Breast epithelium (tissue), 4 donors: ENCODE measurements around the gene POLA1. TPM values are rescaled to one million over a fixed set of nuclear protein-coding genes. Genes with fewer than 3 reads are reported as not detected.

Experiments
- DNase-seq, 2 donors: peaks; one replicate each; pipeline ENCODE4 v3.0.0-alpha.2; 2019; ENCODE audit warnings: low spot score in 2 of 2
- H3K27ac ChIP-seq, 2 donors: fragments of 200-600 bp; sonication (generic) in 1 of 2; one replicate each; pipeline ENCODE4 v1.5.1; 2016 to 2019; ENCODE audit warnings: mild to moderate bottlenecking in 1 of 2
- H3K27me3 ChIP-seq, 2 donors: fragments of 200-600 bp; sonication (generic) in 1 of 2; one replicate each; pipeline versions ENCODE4 v1.5.1 to v1.6.0; 2017 to 2019; ENCODE audit warnings: control low read depth in 1 of 2, mild to moderate bottlenecking in 1 of 2
- H3K36me3 ChIP-seq: fragments of 200-600 bp; one replicate; pipeline ENCODE4 v1.5.1; 2019
- H3K4me1 ChIP-seq, 2 donors: fragments of 200-600 bp; sonication (generic); one replicate each; pipeline ENCODE4 v1.5.1; 2016 to 2019; ENCODE audit warnings: control low read depth in 1 of 2
- H3K4me3 ChIP-seq, 3 donors: fragments of 200-600 bp; sonication (generic); 1 replicate in 2 of 3; 2 replicates in 1 of 3; pipeline ENCODE4 v1.5.1; 2016 to 2019; ENCODE audit warnings: mild to moderate bottlenecking in 3 of 3, moderate library complexity in 2 of 3
- H3K9me3 ChIP-seq, 2 donors: fragments of 200-600 bp; sonication (generic) in 1 of 2; one replicate each; pipeline ENCODE4 v1.5.1; 2016 to 2019; ENCODE audit warnings: control low read depth in 1 of 2
- POLR2A ChIP-seq: fragments of 450-650 bp; IDR thresholded peaks from one replicate; pipeline ENCODE4 v1.6.1; 2016; ENCODE audit warnings: antibody characterized with exemption, mild to moderate bottlenecking, moderate library complexity
- POLR2AphosphoS5 ChIP-seq, 3 donors: sonication (generic); formaldehyde crosslinking; IDR thresholded peaks; one replicate each; pipeline ENCODE4 v1.6.1; 2017; ENCODE audit warnings: antibody characterized with exemption in 3 of 3
- intact Hi-C: fragments of 100-400 bp; cut with DNase I; formaldehyde crosslinking; loops from one replicate; pipeline ENCODE4 v1.15.1; 2023; ENCODE audit warnings: low total_unique reads
- total RNA-seq, 3 donors: library from RNA; depleted of rRNA; stranded (reverse); fragments of >200 nt; gene quantifications; one replicate each; pipeline ENCODE4 v1.1.0, GENCODE V29; 2016
- TF ChIP-seq, protein P1 (sequence below), 3 donors: fragments of 450-650 bp; IDR thresholded peaks; one replicate each; pipeline ENCODE4 v1.5.1; 2016 to 2017; ENCODE audit warnings: antibody characterized with exemption in 3 of 3, mild to moderate bottlenecking in 3 of 3, moderate library complexity in 3 of 3

POLA1 gene
- total RNA-seq, 3 donors from 2014 or later = 8.2 to 21.8 (median 20.3) TPM

GRCh38 chrX:24774650-24775049 lies 80.9 kb downstream of the POLA1 start:
- no peak overlapping the region for H3K27ac ChIP-seq
- H3K36me3 ChIP-seq = no peaks in the 10 kb centered on the region
- no peak overlapping the region for H3K4me3 ChIP-seq
- H3K4me1 ChIP-seq = no peaks in the 10 kb centered on the region
- no peak for DNase-seq
- H3K9me3 ChIP-seq = no peaks in the 10 kb centered on the region
- TF ChIP-seq POLR2A (no peak), POLR2AphosphoS5 (IDR thresholded peaks at IDR 0.05) (no peak)
- TF ChIP-seq, protein P1, sequence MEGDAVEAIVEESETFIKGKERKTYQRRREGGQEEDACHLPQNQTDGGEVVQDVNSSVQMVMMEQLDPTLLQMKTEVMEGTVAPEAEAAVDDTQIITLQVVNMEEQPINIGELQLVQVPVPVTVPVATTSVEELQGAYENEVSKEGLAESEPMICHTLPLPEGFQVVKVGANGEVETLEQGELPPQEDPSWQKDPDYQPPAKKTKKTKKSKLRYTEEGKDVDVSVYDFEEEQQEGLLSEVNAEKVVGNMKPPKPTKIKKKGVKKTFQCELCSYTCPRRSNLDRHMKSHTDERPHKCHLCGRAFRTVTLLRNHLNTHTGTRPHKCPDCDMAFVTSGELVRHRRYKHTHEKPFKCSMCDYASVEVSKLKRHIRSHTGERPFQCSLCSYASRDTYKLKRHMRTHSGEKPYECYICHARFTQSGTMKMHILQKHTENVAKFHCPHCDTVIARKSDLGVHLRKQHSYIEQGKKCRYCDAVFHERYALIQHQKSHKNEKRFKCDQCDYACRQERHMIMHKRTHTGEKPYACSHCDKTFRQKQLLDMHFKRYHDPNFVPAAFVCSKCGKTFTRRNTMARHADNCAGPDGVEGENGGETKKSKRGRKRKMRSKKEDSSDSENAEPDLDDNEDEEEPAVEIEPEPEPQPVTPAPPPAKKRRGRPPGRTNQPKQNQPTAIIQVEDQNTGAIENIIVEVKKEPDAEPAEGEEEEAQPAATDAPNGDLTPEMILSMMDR (IDR thresholded peaks at IDR 0.05) = no peak
- intact Hi-C loops = no loop called here
- peaks cover 0 to 17% of the 10 kb centered on the region in 2 donors for H3K27me3 ChIP-seq

GRCh38 chrX:24775891-24776290 lies 82.2 kb downstream of the POLA1 start:
- intact Hi-C loops = no loop called here
- H3K27ac ChIP-seq = no peak overlapping the region
- H3K4me3 ChIP-seq = no peak overlapping the region
- no peak for DNase-seq
- H3K27me3 ChIP-seq = peaks cover 0 to 17% of the 10 kb centered on the region in 2 donors
- no peaks in the 10 kb centered on the region for H3K4me1 ChIP-seq
- no peaks in the 10 kb centered on the region for H3K36me3 ChIP-seq
- no peaks in the 10 kb centered on the region for H3K9me3 ChIP-seq
- no peak for TF ChIP-seq POLR2AphosphoS5 (IDR thresholded peaks at IDR 0.05)
- TF ChIP-seq, protein P1 (IDR thresholded peaks at IDR 0.05) = no peak
- TF ChIP-seq POLR2A = no peak

- Histone ChIP-seq H3K27me3 (peaks cover 0 to 15% of the 10 kb centered on the region in 2 donors), H3K27ac (no peak overlapping the region), H3K9me3 (no peaks in the 10 kb centered on the region), H3K36me3 (no peaks in the 10 kb centered on the region), H3K4me3 (no peak overlapping the region), H3K4me1 (no peaks in the 10 kb centered on the region)
- DNase-seq = no peak
- intact Hi-C loops = no loop called here
- TF ChIP-seq POLR2A = no peak
- TF ChIP-seq POLR2AphosphoS5 (IDR thresholded peaks at IDR 0.05) = no peak
- TF ChIP-seq, protein P1 (IDR thresholded peaks at IDR 0.05) = no peak
Measured at GRCh38 chrX:24777660-24778059, 83.9 kb downstream of the POLA1 start.

DNA sequence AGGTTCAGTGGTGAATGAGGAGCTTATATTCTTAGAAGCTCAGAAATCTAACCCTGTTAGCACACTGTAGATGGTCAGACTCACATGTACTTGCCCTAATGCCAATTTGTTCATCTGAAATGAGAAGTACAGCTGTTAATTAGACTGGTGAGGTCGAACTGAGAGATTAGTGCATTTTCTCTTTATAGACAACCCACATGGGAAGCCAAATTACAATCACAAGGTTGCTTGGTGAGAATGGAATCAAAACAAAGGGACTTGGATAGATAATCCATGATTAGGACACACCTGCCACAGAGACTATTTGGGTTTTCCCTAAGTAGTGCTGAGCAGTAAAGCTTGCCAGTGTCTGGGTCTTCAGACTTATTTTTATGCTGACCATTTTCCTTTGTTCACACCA lies 88.3 kb downstream of the POLA1 start:
- TF ChIP-seq, protein P1 (IDR thresholded peaks at IDR 0.05) = no peak
- TF ChIP-seq POLR2AphosphoS5 (IDR thresholded peaks at IDR 0.05) (no peak), POLR2A (no peak)
- no peak for DNase-seq
- Histone ChIP-seq H3K36me3 (no peaks in the 10 kb centered on the region), H3K27ac (no peak overlapping the region), H3K27me3 (peaks cover 0 to 8% of the 10 kb centered on the region in 2 donors), H3K4me3 (no peak overlapping the region), H3K4me1 (no peaks in the 10 kb centered on the region), H3K9me3 (no peaks in the 10 kb centered on the region)
- intact Hi-C loops = no loop called here

- no peaks in the 10 kb centered on the region for H3K9me3 ChIP-seq
- no peaks in the 10 kb centered on the region for H3K36me3 ChIP-seq
- no peak overlapping the region for H3K27ac ChIP-seq
- H3K4me1 ChIP-seq = no peaks in the 10 kb centered on the region
- no peak overlapping the region for H3K4me3 ChIP-seq
- no peak for DNase-seq
- H3K27me3 ChIP-seq = no peaks in the 10 kb centered on the region
- TF ChIP-seq POLR2A = no peak
- TF ChIP-seq, protein P1 (IDR thresholded peaks at IDR 0.05) = no peak
- no peak for TF ChIP-seq POLR2AphosphoS5 (IDR thresholded peaks at IDR 0.05)
- intact Hi-C loops = no loop called here
Measured at GRCh38 chrX:24789047-24789446, 95.3 kb downstream of the POLA1 start.
